Left ventricle myocardium inferior (tissue), 1 donor: ENCODE measurements around the gene TTLL5. TPM values are rescaled to one million over a fixed set of nuclear protein-coding genes. Genes with fewer than 3 reads are reported as not detected.
"Not testable (repeated sequence)": the region's sequence is repeated elsewhere in the genome, so short reads cannot be mapped to it uniquely, and the experiment has no call there.

Source experiments
- DNase-seq: peaks from one replicate; pipeline ENCODE4 v3.0.0-alpha.2; 2020
- H3K27ac ChIP-seq: fragments of 200-600 bp; replicated peaks from 2 replicates; pipeline ENCODE4 v1.8.0; 2021
- H3K27me3 ChIP-seq: fragments of 200-600 bp; 2 replicates; pipeline ENCODE4 v1.8.0; 2021; ENCODE audit warnings: low read depth
- H3K36me3 ChIP-seq: fragments of 200-600 bp; 2 replicates; pipeline ENCODE4 v1.8.0; 2021
- H3K4me1 ChIP-seq: fragments of 200-600 bp; 2 replicates; pipeline ENCODE4 v1.8.0; 2021
- H3K4me3 ChIP-seq: fragments of 200-600 bp; 2 replicates; pipeline ENCODE4 v1.8.0; 2021; ENCODE audit warnings: mild to moderate bottlenecking, moderate library complexity
- H3K9me3 ChIP-seq: fragments of 200-600 bp; replicated peaks from 2 replicates; pipeline ENCODE4 v1.8.0; 2021
- intact Hi-C: fragments of 100-400 bp; cut with micrococcal nuclease; formaldehyde crosslinking; loops from one replicate; pipeline ENCODE4 v1.11.0; 2022
- total RNA-seq: library from RNA; stranded (reverse); fragmentation: NEBNext Ultra II Directional; extraction: Animal tissue kit (Norgen Biotek cat#: 25700); gene quantifications from one replicate; pipeline ENCODE4 v1.2.1, GENCODE V29; 2021
- TF ChIP-seq, protein P1 (sequence below): fragments of 200-600 bp; IDR thresholded peaks from 2 replicates; pipeline ENCODE4 v1.8.0; 2021; ENCODE audit warnings: antibody characterized with exemption, mild to moderate bottlenecking, borderline replicate concordance
- donor health status: DM: no; HTN: yes; CAD: no; lungs with severe emphysema.

The TTLL5 gene
- total RNA-seq, 1 donor from 2014 or later: 16.3 TPM

DNA sequence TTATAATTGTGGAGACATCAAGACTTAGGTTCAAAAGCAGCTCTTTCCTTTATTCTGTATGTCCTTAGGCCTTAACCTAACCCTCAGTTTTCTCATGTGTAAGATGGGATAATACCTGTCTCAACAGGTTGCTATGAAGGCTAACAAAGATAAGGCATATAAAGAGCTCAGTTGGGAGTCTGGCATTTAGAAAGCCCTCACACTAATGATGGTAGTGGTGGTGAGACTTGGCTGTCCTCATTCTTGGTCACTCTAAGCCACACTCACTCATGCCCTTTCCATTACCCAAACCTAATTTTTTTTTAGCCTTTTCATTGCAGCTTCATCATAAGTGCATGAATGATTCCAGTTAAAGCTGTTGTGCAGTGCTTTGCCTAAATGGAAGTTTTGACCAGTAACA lies 183.4 kb downstream of the TTLL5 start:
- no peaks in the 10 kb centered on the region for H3K9me3 ChIP-seq
- no peaks in the 10 kb centered on the region for H3K36me3 ChIP-seq
- no peaks in the 10 kb centered on the region for H3K27me3 ChIP-seq
- H3K4me3 ChIP-seq: no peak overlapping the region
- TF ChIP-seq, protein P1, sequence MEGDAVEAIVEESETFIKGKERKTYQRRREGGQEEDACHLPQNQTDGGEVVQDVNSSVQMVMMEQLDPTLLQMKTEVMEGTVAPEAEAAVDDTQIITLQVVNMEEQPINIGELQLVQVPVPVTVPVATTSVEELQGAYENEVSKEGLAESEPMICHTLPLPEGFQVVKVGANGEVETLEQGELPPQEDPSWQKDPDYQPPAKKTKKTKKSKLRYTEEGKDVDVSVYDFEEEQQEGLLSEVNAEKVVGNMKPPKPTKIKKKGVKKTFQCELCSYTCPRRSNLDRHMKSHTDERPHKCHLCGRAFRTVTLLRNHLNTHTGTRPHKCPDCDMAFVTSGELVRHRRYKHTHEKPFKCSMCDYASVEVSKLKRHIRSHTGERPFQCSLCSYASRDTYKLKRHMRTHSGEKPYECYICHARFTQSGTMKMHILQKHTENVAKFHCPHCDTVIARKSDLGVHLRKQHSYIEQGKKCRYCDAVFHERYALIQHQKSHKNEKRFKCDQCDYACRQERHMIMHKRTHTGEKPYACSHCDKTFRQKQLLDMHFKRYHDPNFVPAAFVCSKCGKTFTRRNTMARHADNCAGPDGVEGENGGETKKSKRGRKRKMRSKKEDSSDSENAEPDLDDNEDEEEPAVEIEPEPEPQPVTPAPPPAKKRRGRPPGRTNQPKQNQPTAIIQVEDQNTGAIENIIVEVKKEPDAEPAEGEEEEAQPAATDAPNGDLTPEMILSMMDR: no peak
- no peak overlapping the region for H3K27ac ChIP-seq
- peaks cover 6% of the 10 kb centered on the region for H3K4me1 ChIP-seq
- no peak for DNase-seq
- intact Hi-C loops: no loop called here

DNA sequence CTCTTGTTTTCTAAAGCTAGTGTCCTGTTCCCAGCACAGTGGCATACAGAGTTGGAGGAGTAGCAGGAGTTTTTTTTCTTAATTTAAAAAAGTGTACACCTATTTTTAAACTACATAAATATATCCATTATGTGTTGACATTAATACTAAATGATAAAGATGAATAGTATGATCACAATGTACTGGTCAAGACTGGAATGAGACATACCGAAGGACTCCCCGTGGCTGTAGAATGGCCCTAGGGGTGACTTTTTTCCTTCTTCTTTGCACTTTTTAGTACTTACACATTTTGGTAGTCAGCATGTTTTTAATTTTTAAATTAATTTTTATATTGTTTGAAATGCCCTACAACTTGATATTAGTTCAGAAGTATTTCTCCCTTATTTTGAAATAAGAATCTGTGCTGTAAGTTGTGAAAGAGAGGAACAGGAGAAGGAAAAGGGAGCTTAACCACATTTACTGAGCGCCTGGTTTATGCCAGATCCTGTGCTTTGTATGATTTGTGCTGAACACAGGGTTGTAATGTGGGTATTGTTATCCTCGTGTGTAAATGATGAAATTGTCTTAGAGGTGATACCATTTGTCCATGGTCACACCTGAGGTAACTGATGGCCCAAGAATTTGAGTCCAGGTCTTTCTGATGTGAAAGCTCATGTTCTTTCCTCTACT lies 184.2 kb downstream of the TTLL5 start:
- intact Hi-C loops: no loop called here
- Histone ChIP-seq H3K27ac (no peak overlapping the region), H3K36me3 (no peaks in the 10 kb centered on the region), H3K4me1 (peaks cover 6% of the 10 kb centered on the region), H3K4me3 (no peak overlapping the region), H3K27me3 (no peaks in the 10 kb centered on the region), H3K9me3 (no peaks in the 10 kb centered on the region)
- DNase-seq: no peak
- TF ChIP-seq, protein P1: no peak

DNA sequence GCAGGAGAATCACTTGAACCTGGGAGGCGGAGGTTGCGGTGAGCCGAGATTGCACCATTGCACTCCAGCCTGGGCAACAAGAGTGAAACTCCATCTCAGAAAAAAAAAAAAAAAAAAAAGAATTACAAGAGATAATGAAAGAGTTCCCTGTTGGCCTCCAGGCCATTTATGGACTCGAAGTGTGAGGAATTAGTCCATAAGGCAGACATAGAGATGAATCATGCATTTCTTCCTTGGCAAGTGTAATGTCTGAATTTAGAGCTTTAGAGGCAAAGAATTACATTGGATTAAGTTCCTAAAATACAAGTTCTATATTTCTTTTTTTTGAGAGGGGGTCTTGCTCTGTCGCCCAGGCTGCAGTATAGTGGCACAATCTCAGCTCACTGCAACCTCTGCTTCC lies 185.6 kb downstream of the TTLL5 start:
- DNase-seq, H3K4me3 ChIP-seq, H3K27ac ChIP-seq, H3K9me3 ChIP-seq, H3K27me3 ChIP-seq, H3K36me3 ChIP-seq, intact Hi-C loops, H3K4me1 ChIP-seq: not testable (repeated sequence)

DNA sequence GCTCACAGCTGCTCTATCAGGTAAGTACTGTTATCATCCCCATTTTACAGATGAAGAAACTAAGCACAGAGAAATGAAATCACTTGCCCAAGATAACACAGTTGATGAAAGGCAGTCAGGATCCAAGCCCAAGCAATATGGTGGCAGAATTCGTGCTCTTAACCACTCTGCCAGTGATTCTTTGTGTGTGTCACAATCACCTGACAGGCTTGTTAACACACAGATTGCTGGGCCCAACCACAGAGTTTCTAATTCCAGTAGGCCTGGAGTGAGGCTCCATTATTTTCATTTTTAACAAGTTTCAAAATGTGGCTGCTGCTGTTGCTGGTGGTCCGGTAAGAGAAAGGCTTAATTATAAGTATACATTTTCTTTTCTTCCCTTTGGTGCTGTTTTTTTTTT lies 186.5 kb downstream of the TTLL5 start:
- H3K27ac ChIP-seq: no peak overlapping the region

DNA sequence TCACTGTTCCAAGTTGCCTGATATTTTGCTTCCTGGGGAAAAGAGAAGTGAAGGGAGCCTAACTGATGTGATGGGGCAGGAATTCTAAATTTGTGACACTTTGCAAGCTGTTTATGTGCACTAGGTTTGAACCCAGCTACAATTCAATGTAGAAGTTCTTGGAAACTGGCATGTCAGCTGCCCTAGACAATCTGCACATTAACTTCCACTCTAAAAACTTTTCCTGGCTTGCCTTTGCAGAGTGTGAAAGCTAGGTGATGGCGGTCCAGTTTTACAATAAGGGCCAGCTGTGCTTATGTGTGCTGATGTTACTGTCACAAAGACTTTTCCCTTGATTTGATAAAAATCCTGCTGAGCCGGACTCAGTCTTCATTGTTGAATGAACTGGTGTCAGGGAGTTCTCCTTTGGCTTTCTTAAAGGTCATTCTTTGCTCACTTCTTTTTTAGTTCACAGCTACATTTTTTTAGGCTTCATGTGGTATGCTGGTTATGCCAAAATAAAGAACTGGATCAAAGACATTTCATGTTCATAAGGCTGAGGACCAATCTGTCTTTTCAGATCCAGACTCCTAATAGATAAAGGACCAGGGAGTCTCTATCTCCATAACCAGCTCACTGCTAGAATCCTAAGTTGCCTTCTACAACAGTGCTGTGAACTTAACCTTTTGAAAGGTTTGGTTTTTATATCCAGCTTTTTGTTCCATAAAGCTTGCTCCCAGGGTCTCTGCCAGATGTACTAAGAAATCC lies 187.3 kb downstream of the TTLL5 start:
- TF ChIP-seq, protein P1: no peak
- intact Hi-C loops: no loop called here
- H3K27ac ChIP-seq: no peak overlapping the region
- no peaks in the 10 kb centered on the region for H3K36me3 ChIP-seq
- no peak for DNase-seq
- H3K9me3 ChIP-seq: no peaks in the 10 kb centered on the region
- no peaks in the 10 kb centered on the region for H3K27me3 ChIP-seq
- no peak overlapping the region for H3K4me3 ChIP-seq
- peaks cover 6% of the 10 kb centered on the region for H3K4me1 ChIP-seq

More for the DNA sequence above, 186.5 kb downstream of the TTLL5 start:
- intact Hi-C loops: no loop called here
- H3K9me3 ChIP-seq: no peaks in the 10 kb centered on the region
- DNase-seq: no peak
- H3K36me3 ChIP-seq: no peaks in the 10 kb centered on the region
- no peaks in the 10 kb centered on the region for H3K27me3 ChIP-seq
- peaks cover 6% of the 10 kb centered on the region for H3K4me1 ChIP-seq
- TF ChIP-seq, protein P1: no peak
- no peak overlapping the region for H3K4me3 ChIP-seq

DNA sequence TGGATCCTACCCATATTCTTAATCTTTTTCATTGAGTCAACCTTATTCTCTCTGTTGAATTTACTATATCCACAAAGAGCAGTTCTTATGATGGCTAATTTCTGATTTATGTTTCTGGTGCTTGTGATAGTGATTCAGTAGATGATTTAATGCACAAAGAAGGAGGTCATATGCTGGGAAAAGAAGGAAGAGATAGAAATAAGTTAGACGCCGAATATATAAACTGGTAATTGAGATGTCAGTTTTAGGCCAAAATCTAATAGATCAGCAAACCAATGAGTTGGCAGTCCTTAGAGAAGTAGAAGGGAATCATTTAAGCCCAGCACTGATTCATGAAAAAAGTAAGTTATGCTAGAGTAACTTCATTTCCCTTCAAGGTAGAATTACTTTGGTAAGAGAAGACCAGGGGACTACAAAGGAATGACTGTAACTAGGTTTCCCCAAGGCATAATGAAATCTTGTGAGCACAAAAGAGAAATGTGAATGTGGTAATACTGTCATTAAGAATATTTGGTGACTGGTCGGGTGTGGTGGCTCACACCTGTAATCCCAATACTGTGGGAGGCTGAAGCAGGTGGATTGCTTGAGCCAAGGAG lies 188.4 kb downstream of the TTLL5 start:
- TF ChIP-seq, protein P1: no peak
- no peak for DNase-seq
- H3K27me3 ChIP-seq: no peaks in the 10 kb centered on the region
- intact Hi-C loops: no loop called here
- H3K4me1 ChIP-seq: peaks cover 6% of the 10 kb centered on the region
- no peaks in the 10 kb centered on the region for H3K36me3 ChIP-seq
- H3K9me3 ChIP-seq: no peaks in the 10 kb centered on the region
- no peak overlapping the region for H3K27ac ChIP-seq
- no peak overlapping the region for H3K4me3 ChIP-seq
